PFSK-1 (cell line): ENCODE data around the gene HS1BP3.

ENCODE experiments used
- POLR2AphosphoS5 ChIP-seq: IDR thresholded peaks from 2 replicates; pipeline ENCODE4 v1.6.1; 2012; ENCODE audit warnings: low read depth, mild to moderate bottlenecking, control low read depth, low read length, moderate library complexity
- TAF1 ChIP-seq: IDR thresholded peaks from 2 replicates; pipeline ENCODE4 v1.6.1; 2012; ENCODE audit warnings: low read length, control low read depth, borderline replicate concordance; ENCODE audit not compliant: insufficient read depth
- TF ChIP-seq, protein P1 (sequence below), 2 experiments: IDR thresholded peaks; 2 replicates each; pipeline versions ENCODE4 v1.6.1 to v1.8.0; 2011 to 2012; ENCODE audit warnings: low read depth in 2 of 2, low read length in 2 of 2, control low read depth in 1 of 2, inconsistent platforms in 1 of 2, mild to moderate bottlenecking in 1 of 2, moderate library complexity in 1 of 2; ENCODE audit not compliant: insufficient read depth in 1 of 2

DNA sequence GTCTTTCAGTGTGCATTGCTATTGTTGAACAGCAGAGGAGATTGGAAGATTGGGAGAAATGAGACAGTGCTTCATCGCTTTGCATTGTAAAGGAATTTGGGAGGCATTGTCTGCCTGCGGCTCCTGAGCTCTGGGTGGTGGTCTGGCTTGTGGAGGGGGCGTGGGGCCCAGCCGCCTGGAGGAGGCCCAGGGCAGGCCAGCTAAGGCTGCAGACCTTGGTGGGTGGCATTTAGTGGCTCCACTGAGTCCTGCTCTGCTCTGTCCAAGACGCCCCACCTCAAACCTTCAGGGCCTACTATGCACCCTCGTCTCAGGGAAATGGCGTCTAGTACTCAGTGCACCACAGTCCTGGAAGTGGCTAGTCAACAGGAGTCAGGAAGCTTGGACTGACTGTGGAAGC is 5.7 kb upstream of the HS1BP3 start:
- TF ChIP-seq, protein P1, sequence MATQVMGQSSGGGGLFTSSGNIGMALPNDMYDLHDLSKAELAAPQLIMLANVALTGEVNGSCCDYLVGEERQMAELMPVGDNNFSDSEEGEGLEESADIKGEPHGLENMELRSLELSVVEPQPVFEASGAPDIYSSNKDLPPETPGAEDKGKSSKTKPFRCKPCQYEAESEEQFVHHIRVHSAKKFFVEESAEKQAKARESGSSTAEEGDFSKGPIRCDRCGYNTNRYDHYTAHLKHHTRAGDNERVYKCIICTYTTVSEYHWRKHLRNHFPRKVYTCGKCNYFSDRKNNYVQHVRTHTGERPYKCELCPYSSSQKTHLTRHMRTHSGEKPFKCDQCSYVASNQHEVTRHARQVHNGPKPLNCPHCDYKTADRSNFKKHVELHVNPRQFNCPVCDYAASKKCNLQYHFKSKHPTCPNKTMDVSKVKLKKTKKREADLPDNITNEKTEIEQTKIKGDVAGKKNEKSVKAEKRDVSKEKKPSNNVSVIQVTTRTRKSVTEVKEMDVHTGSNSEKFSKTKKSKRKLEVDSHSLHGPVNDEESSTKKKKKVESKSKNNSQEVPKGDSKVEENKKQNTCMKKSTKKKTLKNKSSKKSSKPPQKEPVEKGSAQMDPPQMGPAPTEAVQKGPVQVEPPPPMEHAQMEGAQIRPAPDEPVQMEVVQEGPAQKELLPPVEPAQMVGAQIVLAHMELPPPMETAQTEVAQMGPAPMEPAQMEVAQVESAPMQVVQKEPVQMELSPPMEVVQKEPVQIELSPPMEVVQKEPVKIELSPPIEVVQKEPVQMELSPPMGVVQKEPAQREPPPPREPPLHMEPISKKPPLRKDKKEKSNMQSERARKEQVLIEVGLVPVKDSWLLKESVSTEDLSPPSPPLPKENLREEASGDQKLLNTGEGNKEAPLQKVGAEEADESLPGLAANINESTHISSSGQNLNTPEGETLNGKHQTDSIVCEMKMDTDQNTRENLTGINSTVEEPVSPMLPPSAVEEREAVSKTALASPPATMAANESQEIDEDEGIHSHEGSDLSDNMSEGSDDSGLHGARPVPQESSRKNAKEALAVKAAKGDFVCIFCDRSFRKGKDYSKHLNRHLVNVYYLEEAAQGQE (IDR thresholded peaks at IDR 0.05; ENCODE audit: insufficient read depth in 1 of 2, low read depth in 2 of 2, low read length in 2 of 2), result no peak
- no peak for TF ChIP-seq TAF1
- no peak for TF ChIP-seq POLR2AphosphoS5
